DOHH2 (cell line): Measurements from ENCODE around the gene ZBTB40.

Experiments
- H3F3A ChIP-seq: fragments of 200-600 bp; sonication (generic), shearing (Covaris generic); 2 replicates; pipeline ENCODE4 v1.6.0; 2016; ENCODE audit warnings: antibody characterized with exemption, mild to moderate bottlenecking; ENCODE audit not compliant: control insufficient read depth, insufficient read depth
- H3K27ac ChIP-seq: fragments of 200-600 bp; sonication (generic); 2 replicates; pipeline ENCODE4 v1.5.1; 2014; ENCODE audit warnings: low read depth, mild to moderate bottlenecking, low read length, moderate library complexity
- H3K27me3 ChIP-seq: fragments of 200-600 bp; sonication (generic); 2 replicates; pipeline ENCODE4 v1.6.1; 2014; ENCODE audit warnings: mild to moderate bottlenecking, low read length, mixed read lengths; ENCODE audit not compliant: control insufficient read depth
- H3K36me3 ChIP-seq: fragments of 200-600 bp; sonication (generic); 2 replicates; pipeline ENCODE4 v1.6.1; 2014; ENCODE audit warnings: mild to moderate bottlenecking, low read length, moderate library complexity, mixed read lengths; ENCODE audit not compliant: control insufficient read depth
- H3K4me1 ChIP-seq: fragments of 200-600 bp; sonication (generic); 2 replicates; pipeline ENCODE4 v1.6.1; 2014; ENCODE audit warnings: mild to moderate bottlenecking, low read length, mixed read lengths; ENCODE audit not compliant: control insufficient read depth
- H3K4me2 ChIP-seq: fragments of 200-600 bp; sonication (generic); 2 replicates; pipeline ENCODE4 v1.6.0; 2014; ENCODE audit warnings: mild to moderate bottlenecking, low read length, moderate library complexity
- H3K4me3 ChIP-seq: fragments of 200-600 bp; sonication (generic); 2 replicates; pipeline ENCODE4 v1.5.1; 2014; ENCODE audit warnings: mild to moderate bottlenecking, low read length, mixed read lengths
- H3K79me2 ChIP-seq: fragments of 200-600 bp; sonication (generic); 2 replicates; pipeline ENCODE4 v1.6.1; 2014; ENCODE audit warnings: mild to moderate bottlenecking, low read length, mixed read lengths; ENCODE audit not compliant: control insufficient read depth
- H3K9me2 ChIP-seq: fragments of 200-600 bp; sonication (generic); replicated peaks from 2 replicates; pipeline ENCODE4 v1.6.1; 2014; ENCODE audit warnings: mild to moderate bottlenecking, low read length, mixed read lengths; ENCODE audit not compliant: control insufficient read depth
- H3K9me3 ChIP-seq: fragments of 200-600 bp; sonication (generic); 2 replicates; pipeline ENCODE4 v1.6.1; 2014; ENCODE audit warnings: antibody characterized with exemption, low read length, mixed read lengths; ENCODE audit not compliant: control insufficient read depth, insufficient read depth
- H4K20me1 ChIP-seq: fragments of 200-600 bp; sonication (generic); 2 replicates; pipeline ENCODE4 v1.6.0; 2014; ENCODE audit warnings: low read depth, mild to moderate bottlenecking, antibody characterized with exemption, low read length, moderate library complexity; ENCODE audit not compliant: control insufficient read depth, insufficient read depth
- CTCF ChIP-seq: fragments of 200-600 bp; sonication (generic); IDR thresholded peaks from one replicate; pipeline ENCODE4 v1.5.1; 2014; ENCODE audit warnings: antibody characterized with exemption, mild to moderate bottlenecking, low read depth, low read length; ENCODE audit not compliant: poor library complexity, severe bottlenecking
- EZH2phosphoT487 ChIP-seq: fragments of 200-600 bp; sonication (generic); IDR thresholded peaks from 2 replicates; pipeline ENCODE4 v1.6.1; 2017; ENCODE audit warnings: borderline replicate concordance, mild to moderate bottlenecking, antibody characterized with exemption, low read length, moderate library complexity, mixed read lengths

Gene ZBTB40

GRCh38 chr1:22553104-22553880 is 101.6 kb downstream of the ZBTB40 start:
- H3K4me2 ChIP-seq = no peak overlapping the region
- no peak overlapping the region for H3K27ac ChIP-seq
- no peak overlapping the region for H3K4me3 ChIP-seq
- no peaks in the 10 kb centered on the region for H3K79me2 ChIP-seq
- H3K9me3 ChIP-seq = no peaks in the 10 kb centered on the region
- no peaks in the 10 kb centered on the region for H3K9me2 ChIP-seq
- H4K20me1 ChIP-seq = no peaks in the 10 kb centered on the region
- peaks cover 3% of the 10 kb centered on the region; the same call in 1 of the 2 replicates for H3K27me3 ChIP-seq
- no peaks in the 10 kb centered on the region for H3F3A ChIP-seq
- H3K36me3 ChIP-seq = no peaks in the 10 kb centered on the region
- H3K4me1 ChIP-seq = no peaks in the 10 kb centered on the region
- TF ChIP-seq EZH2phosphoT487 (no peak), CTCF (no peak)

DNA sequence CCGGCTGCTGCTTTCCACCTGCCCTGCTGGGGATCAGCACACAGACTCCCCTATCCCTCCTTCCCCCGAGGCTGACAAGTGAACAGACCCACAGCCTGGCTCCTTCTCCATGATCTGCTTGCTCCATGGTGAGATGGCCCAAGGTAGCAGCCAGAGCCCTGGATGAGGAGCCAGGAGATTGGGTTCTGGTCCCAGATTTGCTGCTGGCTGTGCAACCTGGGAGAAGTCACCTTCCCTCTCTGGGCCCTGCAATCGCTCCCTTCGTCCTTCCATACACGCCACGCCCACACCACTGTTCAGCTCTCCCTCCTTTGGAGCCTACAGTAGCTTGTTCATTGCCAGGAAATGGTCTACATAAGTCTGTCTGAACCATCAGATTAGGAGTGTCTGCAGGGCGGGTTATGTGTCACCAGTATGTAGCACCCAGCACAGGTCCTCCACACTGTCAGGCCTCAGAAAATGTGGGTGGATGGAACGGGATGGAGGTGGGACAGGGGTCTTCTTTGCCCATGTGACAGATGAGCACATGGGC is 102.4 kb downstream of the ZBTB40 start:
- Histone ChIP-seq H3K27me3 (peaks cover 3% of the 10 kb centered on the region; the same call in 1 of the 2 replicates), H3K79me2 (no peaks in the 10 kb centered on the region), H3K9me3 (no peaks in the 10 kb centered on the region), H3F3A (no peaks in the 10 kb centered on the region), H4K20me1 (no peaks in the 10 kb centered on the region), H3K4me1 (no peaks in the 10 kb centered on the region), H3K27ac (no peak overlapping the region), H3K4me3 (no peak overlapping the region), H3K9me2 (no peaks in the 10 kb centered on the region), H3K4me2 (no peak overlapping the region), H3K36me3 (no peaks in the 10 kb centered on the region)
- no peak for TF ChIP-seq CTCF
- TF ChIP-seq EZH2phosphoT487 = no peak

GRCh38 chr1:22555371-22555656 is 103.7 kb downstream of the ZBTB40 start:
- Histone ChIP-seq H3K9me2 (no peaks in the 10 kb centered on the region), H3K9me3 (no peaks in the 10 kb centered on the region), H4K20me1 (no peaks in the 10 kb centered on the region), H3K4me2 (no peak overlapping the region), H3K79me2 (no peaks in the 10 kb centered on the region), H3K4me1 (no peaks in the 10 kb centered on the region), H3F3A (no peaks in the 10 kb centered on the region), H3K4me3 (no peak overlapping the region), H3K36me3 (no peaks in the 10 kb centered on the region), H3K27ac (no peak overlapping the region), H3K27me3 (peaks cover 3% of the 10 kb centered on the region; the same call in 1 of the 2 replicates)
- TF ChIP-seq EZH2phosphoT487 (no peak), CTCF (no peak)
